NCI-H2196 (cell line): Measurements from ENCODE around the gene ZNF513.
"Not testable (repeated sequence)": the region's sequence is repeated elsewhere in the genome, so short reads cannot be mapped to it uniquely, and the experiment has no call there.

Experiments used
- DNase-seq: peaks from one replicate; lab custom pipeline; 2025; ENCODE audit not compliant: unreplicated experiment; lab: John Stamatoyannopoulos, UW

ZNF513 gene

DNA sequence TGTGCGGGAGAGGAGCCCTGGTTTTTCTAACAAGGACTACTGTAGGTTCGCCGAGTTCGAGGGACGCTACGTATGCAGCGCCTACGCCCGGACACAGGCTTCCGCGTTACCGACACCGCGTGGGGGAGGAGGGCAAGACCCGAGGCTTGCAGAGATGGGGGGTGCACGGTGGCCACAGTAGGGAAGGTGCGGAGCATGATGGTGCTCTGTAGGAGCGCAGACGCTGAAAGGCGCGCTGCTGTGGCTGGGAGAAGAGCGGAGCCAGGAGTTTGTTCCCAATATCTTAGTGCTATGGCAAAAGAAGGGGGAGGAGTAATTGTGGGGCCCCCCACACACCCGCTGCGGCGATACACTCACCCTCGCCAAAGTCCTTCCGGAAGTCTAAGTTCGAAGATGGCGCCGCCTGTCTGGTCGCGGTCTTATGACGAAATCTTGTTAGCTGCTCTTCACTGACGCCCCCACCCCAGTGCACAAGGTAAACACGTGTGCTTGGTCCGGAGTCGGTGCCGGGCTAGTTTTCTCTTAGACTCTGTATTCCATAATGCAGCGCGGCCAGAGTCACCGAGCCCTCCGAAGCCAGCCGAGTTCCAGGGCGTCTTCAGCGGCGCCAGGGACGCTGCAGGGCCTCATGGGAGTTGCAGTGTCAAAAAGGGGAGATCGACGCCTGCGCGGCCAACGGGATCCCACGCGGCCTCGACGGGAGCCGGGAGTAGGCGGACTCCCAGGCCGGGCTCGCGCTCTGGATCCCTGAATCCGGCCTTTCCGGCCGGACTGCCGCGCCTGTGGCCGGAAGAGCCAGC lies 24.0 kb downstream of the ZNF513 start, which contains the start of gene GTF3C2:
TSS of gene GTF3C2 (minus strand) at position 383 of the 800 bp plus-strand sequence. CDS start 13,210 bp downstream, outside the sequence.
- DNase-seq: peak; percentile 96

- peak; percentile 68 for DNase-seq
Measured at GRCh38 chr2:27356056-27356381, 24.5 kb downstream of the ZNF513 start.

DNA sequence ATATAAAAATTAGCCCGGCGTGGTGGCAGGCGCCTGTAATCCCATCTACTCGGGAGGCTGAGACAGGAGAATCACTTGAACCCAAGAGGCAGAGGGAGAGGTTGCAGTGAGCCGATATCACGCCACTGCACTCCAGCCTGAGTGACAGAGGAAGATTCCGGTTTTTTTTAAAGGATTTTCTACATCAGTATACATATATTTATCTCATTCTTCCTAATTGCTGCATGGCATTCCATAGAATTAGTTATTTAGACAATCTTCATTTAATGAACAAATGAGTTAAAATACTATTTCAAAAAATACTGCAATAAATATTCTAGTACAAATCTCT lies 26.0 kb downstream of the ZNF513 start:
- DNase-seq: no peak

DNA sequence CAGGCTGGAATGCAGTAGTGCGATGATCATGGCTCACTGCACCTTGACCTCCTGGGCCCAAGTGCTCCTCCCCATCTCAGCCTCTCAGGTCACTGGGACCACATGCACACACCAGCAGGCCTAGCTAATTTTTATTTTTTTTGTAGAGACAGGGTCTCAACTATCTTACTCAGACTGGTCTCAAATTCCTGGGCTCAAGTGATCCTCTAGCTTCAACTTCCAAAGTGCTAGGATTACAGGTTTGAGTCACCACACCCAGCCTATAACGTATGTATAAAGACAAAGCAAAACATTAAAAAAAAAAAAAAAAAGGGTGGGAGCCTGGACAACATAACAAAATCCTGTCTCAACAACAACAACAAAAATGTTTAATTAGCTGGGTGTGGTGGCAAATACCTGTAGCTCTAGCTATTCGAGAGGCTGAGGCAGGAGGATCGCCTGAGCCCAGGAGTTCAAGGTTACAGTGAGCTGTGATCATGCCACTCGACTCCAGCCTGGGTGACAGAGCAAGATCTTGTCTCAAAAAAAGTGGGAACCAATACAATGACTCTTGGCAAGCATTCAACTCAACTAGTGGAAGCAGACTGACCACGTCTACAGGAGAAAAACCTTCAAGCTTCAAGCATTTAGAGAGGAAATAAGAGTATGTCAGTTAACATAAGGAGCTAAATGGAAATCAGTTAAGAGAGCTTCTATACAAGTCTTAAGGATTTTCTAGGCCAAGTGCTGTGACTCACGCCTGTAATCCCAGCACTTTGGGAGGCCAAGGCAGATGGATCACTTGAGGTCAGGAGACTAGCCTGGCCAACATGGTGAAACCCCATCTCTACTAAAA lies 26.6 kb downstream of the ZNF513 start:
- no peak for DNase-seq

DNA sequence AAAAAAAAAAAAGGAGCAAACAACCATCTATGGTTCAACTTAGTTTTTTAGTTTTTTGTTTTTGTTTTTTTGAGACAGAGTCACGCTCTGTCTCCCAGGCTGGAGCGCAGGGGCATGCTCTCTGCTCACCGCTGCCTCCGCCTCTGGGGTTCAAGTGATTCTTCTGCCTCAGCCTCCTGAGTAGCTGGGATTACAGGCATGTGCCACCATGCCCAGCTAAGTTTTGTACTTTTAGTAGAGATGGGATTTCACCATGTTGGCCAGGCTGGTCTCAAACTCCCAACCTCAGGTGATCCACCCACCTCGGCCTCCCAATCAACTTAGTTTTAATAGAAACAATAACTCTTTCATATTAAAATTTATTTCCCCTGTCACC lies 27.2 kb downstream of the ZNF513 start:
- DNase-seq: not testable (repeated sequence)

GRCh38 chr2:27351802-27352598 lies 28.5 kb downstream of the ZNF513 start:
- no peak for DNase-seq

- DNase-seq: no peak
Measured at GRCh38 chr2:27350106-27350693, 30.3 kb downstream of the ZNF513 start.

- DNase-seq: no peak
Measured at GRCh38 chr2:27347641-27348040, 32.9 kb downstream of the ZNF513 start.

GRCh38 chr2:27336173-27336572 lies 44.4 kb downstream of the ZNF513 start:
- no peak for DNase-seq

- no peak for DNase-seq
Measured at GRCh38 chr2:27335311-27335710, 45.2 kb downstream of the ZNF513 start.
